Tibial artery (tissue), 4 donors: Measurements from ENCODE around the gene RNASET2.

Source experiments
- DNase-seq, 2 donors: peaks; one replicate each; pipeline ENCODE4 v3.0.0-alpha.2; 2019
- H3K27ac ChIP-seq, 2 donors: fragments of 200-600 bp; sonication (generic) in 1 of 2; 1 replicate in 1 of 2; 2 replicates in 1 of 2; pipeline ENCODE4 v1.5.1; 2018 to 2019; ENCODE audit warnings: mild to moderate bottlenecking in 1 of 2
- H3K27me3 ChIP-seq, 2 donors: fragments of 200-600 bp; sonication (generic) in 1 of 2; one replicate each; pipeline versions ENCODE4 v1.5.1 to v1.6.0; 2016 to 2019
- H3K36me3 ChIP-seq, 3 donors: fragments of 200-600 bp; sonication (generic) in 2 of 3; one replicate each; pipeline ENCODE4 v1.5.1; 2016 to 2019; ENCODE audit warnings: mild to moderate bottlenecking in 2 of 3
- H3K4me1 ChIP-seq, 4 donors: fragments of 200-600 bp; sonication (generic) in 2 of 4; 1 replicate in 3 of 4; 2 replicates in 1 of 4; pipeline ENCODE4 v1.5.1; 2016 to 2019
- H3K4me3 ChIP-seq, 2 donors: fragments of 200-600 bp; sonication (generic) in 1 of 2; 1 replicate in 1 of 2; 2 replicates in 1 of 2; pipeline ENCODE4 v1.5.1; 2018 to 2019; ENCODE audit warnings: mild to moderate bottlenecking in 2 of 2
- H3K9me3 ChIP-seq, 3 donors: fragments of 200-600 bp; sonication (generic) in 1 of 3; one replicate each; pipeline ENCODE4 v1.5.1; 2016 to 2019
- intact Hi-C: fragments of 100-400 bp; cut with DNase I; formaldehyde crosslinking; loops from one replicate; pipeline ENCODE4 v1.15.0; 2023; ENCODE audit warnings: low total_unique reads
- TF ChIP-seq, protein P1 (sequence below), 2 experiments: fragments of 200-600 bp in 1 of 2; fragments of 450-650 bp in 1 of 2; IDR thresholded peaks; one replicate each; pipeline ENCODE4 v1.5.1; 2017 to 2019; ENCODE audit warnings: antibody characterized with exemption in 2 of 2, mild to moderate bottlenecking in 1 of 2, moderate library complexity in 1 of 2

RNASET2 gene

DNA sequence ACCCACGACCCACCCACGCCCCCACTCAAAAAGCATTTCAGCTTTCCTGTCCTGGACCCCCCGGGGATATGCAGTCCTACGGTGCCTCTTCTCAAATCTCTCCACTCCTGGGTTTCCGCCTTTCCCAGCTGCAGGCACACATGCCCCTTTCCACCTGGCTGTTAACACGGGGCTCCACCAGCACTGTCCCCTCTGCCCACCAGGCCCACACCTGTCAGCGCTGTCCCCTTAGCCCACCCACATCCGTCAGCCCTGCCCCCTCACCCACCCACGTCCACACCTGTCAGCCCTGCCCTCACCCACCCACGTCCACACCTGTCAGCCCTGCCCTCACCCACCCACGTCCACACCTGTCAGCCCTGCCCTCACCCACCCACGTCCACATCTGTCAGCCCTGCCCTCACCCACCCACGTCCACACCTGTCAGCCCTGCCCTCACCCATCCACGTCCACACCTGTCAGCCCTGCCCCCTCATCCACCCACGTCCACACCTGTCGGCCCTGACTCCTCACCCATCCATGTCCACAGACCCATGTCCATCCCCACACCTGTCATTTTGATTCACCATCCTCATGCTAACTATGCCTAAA lies 11.6 kb downstream of the RNASET2 start:
- no peaks in the 10 kb centered on the region for H3K4me1 ChIP-seq
- intact Hi-C loops = no loop called here
- DNase-seq = no peak
- no peaks in the 10 kb centered on the region for H3K27me3 ChIP-seq
- H3K36me3 ChIP-seq = peaks cover 6 to 48% (median 7%) of the 10 kb centered on the region in 3 donors
- H3K4me3 ChIP-seq = no peak overlapping the region
- no peak overlapping the region for H3K27ac ChIP-seq
- no peaks in the 10 kb centered on the region for H3K9me3 ChIP-seq
- TF ChIP-seq, protein P1, sequence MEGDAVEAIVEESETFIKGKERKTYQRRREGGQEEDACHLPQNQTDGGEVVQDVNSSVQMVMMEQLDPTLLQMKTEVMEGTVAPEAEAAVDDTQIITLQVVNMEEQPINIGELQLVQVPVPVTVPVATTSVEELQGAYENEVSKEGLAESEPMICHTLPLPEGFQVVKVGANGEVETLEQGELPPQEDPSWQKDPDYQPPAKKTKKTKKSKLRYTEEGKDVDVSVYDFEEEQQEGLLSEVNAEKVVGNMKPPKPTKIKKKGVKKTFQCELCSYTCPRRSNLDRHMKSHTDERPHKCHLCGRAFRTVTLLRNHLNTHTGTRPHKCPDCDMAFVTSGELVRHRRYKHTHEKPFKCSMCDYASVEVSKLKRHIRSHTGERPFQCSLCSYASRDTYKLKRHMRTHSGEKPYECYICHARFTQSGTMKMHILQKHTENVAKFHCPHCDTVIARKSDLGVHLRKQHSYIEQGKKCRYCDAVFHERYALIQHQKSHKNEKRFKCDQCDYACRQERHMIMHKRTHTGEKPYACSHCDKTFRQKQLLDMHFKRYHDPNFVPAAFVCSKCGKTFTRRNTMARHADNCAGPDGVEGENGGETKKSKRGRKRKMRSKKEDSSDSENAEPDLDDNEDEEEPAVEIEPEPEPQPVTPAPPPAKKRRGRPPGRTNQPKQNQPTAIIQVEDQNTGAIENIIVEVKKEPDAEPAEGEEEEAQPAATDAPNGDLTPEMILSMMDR (IDR thresholded peaks at IDR 0.05) = no peak

DNA sequence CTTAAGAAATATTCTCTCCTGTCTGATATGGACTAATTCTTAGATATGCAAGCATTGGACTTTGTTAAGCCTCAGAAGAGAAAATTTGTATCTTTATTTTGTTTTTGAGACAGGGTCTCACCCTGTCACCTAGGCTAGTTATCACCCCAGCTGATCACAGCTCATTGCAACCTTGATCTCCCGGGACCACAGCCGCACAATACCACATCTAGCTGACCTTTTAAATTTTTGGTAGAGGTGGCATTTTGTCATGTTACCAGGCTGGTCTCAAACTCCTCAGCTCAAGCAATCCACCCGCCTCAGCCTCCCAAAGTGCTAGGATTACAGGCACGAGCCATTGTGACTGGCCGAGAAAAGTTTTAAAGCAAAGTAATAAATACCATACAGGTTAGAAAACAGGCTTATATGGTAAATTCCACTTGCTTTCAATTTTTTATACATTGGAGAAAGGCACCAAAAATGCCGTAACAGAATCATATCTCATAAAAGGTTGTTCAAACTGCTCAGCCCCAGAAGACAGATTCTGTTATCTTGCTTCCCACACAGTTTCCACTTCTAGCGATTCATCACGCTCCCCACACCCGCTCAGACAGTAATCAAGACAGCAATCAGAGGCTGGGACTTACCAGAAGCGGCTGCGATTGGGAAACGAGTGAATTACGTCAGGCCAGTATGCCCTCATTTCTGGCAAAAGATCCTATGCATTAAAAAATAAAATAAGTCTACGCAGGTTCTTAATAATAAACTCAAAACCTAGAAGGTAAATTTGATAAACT lies 13.8 kb downstream of the RNASET2 start:
- peaks cover 6 to 53% (median 21%) of the 10 kb centered on the region in 3 donors for H3K36me3 ChIP-seq
- no peak overlapping the region for H3K4me3 ChIP-seq
- no peaks in the 10 kb centered on the region for H3K4me1 ChIP-seq
- no peak overlapping the region for H3K27ac ChIP-seq
- no peaks in the 10 kb centered on the region for H3K9me3 ChIP-seq
- no peak for DNase-seq
- TF ChIP-seq, protein P1 (IDR thresholded peaks at IDR 0.05) = no peak
- H3K27me3 ChIP-seq = no peaks in the 10 kb centered on the region
- intact Hi-C loops = no loop called here

DNA sequence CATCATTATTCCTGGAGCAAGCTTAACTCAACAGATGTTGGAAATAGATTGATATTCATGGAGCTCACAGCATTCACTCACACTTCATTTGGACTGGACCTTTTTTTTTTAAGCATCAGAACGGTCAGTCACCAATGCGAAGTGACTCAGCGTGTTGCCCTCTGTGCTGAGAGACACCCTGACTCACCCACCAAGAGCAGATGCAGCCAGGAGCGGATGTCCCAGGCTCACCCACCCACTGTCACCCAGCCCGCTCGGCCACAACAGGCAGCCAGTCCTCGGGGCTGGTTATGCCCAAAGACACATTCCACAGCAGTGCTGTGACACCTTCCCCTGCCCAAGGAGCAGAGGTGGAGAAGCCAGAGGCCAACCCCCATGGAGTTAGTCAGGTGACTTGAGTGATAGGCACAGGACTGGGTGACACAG lies 15.7 kb downstream of the RNASET2 start:
- Histone ChIP-seq H3K36me3 (peaks cover 0 to 52% (median 15%) of the 10 kb centered on the region in 3 donors), H3K27ac (no peak overlapping the region), H3K9me3 (no peaks in the 10 kb centered on the region), H3K4me1 (no peaks in the 10 kb centered on the region), H3K27me3 (no peaks in the 10 kb centered on the region), H3K4me3 (no peak overlapping the region)
- TF ChIP-seq, protein P1 (IDR thresholded peaks at IDR 0.05) = no peak
- no peak for DNase-seq
- intact Hi-C loops = no loop called here

DNA sequence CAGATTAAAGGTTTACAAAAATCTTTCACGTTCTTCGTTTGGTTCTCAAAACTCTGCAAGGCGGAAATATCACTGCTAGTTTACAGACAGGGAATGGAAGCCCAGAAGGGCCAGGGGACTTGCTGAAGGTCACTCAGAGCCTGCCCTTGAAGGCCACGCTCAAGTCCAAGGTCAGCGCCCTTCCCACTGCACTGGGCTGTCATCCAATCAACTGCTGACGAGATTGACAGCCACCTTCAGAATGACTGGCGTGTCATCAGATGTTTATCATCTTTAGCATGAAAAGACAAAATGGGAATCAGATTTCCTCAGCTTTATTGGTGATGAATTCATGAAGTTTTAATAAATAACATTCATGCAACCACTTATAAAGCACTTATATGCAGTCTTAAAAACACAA lies 16.5 kb downstream of the RNASET2 start:
- intact Hi-C loops = no loop called here
- H3K27me3 ChIP-seq = no peaks in the 10 kb centered on the region
- no peak overlapping the region for H3K4me3 ChIP-seq
- H3K36me3 ChIP-seq = peaks cover 0 to 52% (median 15%) of the 10 kb centered on the region in 3 donors
- H3K4me1 ChIP-seq = no peaks in the 10 kb centered on the region
- H3K27ac ChIP-seq = no peak overlapping the region
- no peaks in the 10 kb centered on the region for H3K9me3 ChIP-seq
- TF ChIP-seq, protein P1 (IDR thresholded peaks at IDR 0.05) = no peak
- DNase-seq = no peak

DNA sequence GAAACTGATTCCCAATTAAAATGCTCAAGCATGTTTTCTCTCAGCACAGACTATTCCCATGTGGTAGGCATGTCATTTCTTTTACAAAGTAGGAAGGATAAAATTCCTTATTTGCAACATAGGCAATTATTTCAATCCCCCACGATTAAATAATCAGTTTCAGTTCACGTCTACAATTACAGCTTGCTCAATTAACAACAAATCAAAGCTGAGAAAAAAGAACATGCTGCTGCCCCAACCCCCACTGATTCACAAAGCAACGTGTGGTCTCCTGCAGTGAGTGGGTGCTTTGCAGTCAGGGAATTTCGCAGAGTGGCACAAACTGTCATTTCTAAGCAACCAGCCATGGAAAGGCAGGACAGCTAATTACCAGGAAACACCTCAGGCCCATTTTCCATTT lies 17.0 kb downstream of the RNASET2 start:
- no peak for DNase-seq
- H3K4me1 ChIP-seq = no peaks in the 10 kb centered on the region
- no peaks in the 10 kb centered on the region for H3K9me3 ChIP-seq
- peaks cover 0 to 58% (median 15%) of the 10 kb centered on the region in 3 donors for H3K36me3 ChIP-seq
- intact Hi-C loops = no loop called here
- H3K27ac ChIP-seq = no peak overlapping the region
- TF ChIP-seq, protein P1 (IDR thresholded peaks at IDR 0.05) = no peak
- H3K4me3 ChIP-seq = no peak overlapping the region
- no peaks in the 10 kb centered on the region for H3K27me3 ChIP-seq
